Thyroid gland (tissue), 4 donors: ENCODE measurements around the gene NCDN.

Experiments
- POLR2A ChIP-seq, 2 donors: fragments of 450-650 bp; IDR thresholded peaks; one replicate each; pipeline ENCODE4 v1.6.1; 2017; ENCODE audit warnings: antibody characterized with exemption in 2 of 2, mild to moderate bottlenecking in 2 of 2, moderate library complexity in 1 of 2
- TF ChIP-seq, protein P1 (sequence below), 6 experiments: fragments of 200-600 bp in 3 of 6; fragments of 450-650 bp in 3 of 6; sonication (generic) in 3 of 6; IDR thresholded peaks; one replicate each; pipeline ENCODE4 v1.5.1; 2016 to 2019; ENCODE audit warnings: antibody characterized with exemption in 6 of 6, mild to moderate bottlenecking in 2 of 6, inconsistent platforms in 1 of 6, moderate library complexity in 1 of 6

GRCh38 chr1:35603941-35604340 is 46.3 kb downstream of the NCDN start:
- TF ChIP-seq, protein P1, sequence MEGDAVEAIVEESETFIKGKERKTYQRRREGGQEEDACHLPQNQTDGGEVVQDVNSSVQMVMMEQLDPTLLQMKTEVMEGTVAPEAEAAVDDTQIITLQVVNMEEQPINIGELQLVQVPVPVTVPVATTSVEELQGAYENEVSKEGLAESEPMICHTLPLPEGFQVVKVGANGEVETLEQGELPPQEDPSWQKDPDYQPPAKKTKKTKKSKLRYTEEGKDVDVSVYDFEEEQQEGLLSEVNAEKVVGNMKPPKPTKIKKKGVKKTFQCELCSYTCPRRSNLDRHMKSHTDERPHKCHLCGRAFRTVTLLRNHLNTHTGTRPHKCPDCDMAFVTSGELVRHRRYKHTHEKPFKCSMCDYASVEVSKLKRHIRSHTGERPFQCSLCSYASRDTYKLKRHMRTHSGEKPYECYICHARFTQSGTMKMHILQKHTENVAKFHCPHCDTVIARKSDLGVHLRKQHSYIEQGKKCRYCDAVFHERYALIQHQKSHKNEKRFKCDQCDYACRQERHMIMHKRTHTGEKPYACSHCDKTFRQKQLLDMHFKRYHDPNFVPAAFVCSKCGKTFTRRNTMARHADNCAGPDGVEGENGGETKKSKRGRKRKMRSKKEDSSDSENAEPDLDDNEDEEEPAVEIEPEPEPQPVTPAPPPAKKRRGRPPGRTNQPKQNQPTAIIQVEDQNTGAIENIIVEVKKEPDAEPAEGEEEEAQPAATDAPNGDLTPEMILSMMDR (IDR thresholded peaks at IDR 0.05): no peak
- TF ChIP-seq POLR2A (IDR thresholded peaks at IDR 0.05): no peak
